Activated CD4-positive, alpha-beta memory T cell treated with anti-CD3 and anti-CD28 coated beads, Interleukin-2, amount 10 ng/mL, durations not matched to agents 7 days and 5 days (primary cell): ENCODE results near the gene GALNT1. TPM values are rescaled to one million over a fixed set of nuclear protein-coding genes. Genes with fewer than 3 reads are reported as not detected.

Experiments
- CTCF ChIA-PET: fragments of 350-600 bp; sonication (Branson Sonifier 250); formaldehyde crosslinking; loops from one replicate; lab custom pipeline; 2021; ENCODE audit warnings: antibody characterized with exemption, inconsistent platforms; lab: Charles Lee
- POLR2A ChIA-PET: fragments of 350-600 bp; sonication (Branson Sonifier 250); formaldehyde crosslinking; loops from one replicate; lab custom pipeline; 2021; ENCODE audit warnings: antibody characterized with exemption; lab: Charles Lee
- DNase-seq: peaks from one replicate; pipeline ENCODE4 v3.0.0-alpha.2; 2020
- H3K27ac Mint-ChIP-seq: one replicate; pipeline ENCODE4 v1.8.0; 2021; ENCODE audit warnings: mild to moderate bottlenecking, mixed read lengths
- H3K27me3 Mint-ChIP-seq: one replicate; pipeline ENCODE4 v1.8.0; 2021; ENCODE audit warnings: mixed read lengths
- H3K36me3 Mint-ChIP-seq: one replicate; pipeline ENCODE4 v1.8.0; 2021; ENCODE audit warnings: low read depth, mixed read lengths
- H3K4me1 Mint-ChIP-seq: one replicate; pipeline ENCODE4 v1.8.0; 2021; ENCODE audit warnings: mixed read lengths
- H3K4me3 Mint-ChIP-seq: one replicate; pipeline ENCODE4 v1.8.0; 2021; ENCODE audit warnings: mild to moderate bottlenecking, mixed read lengths
- H3K9me3 Mint-ChIP-seq: one replicate; pipeline ENCODE4 v1.8.0; 2021; ENCODE audit warnings: mixed read lengths
- total RNA-seq, 2 experiments: library from RNA; stranded (reverse); gene quantifications; one replicate each; pipeline ENCODE4 v1.2.3, GENCODE V29; 2021

Gene GALNT1
- total RNA-seq, 2 experiments from 2014 or later, result 44.0 to 47.3 TPM

GRCh38 chr18:35588122-35588521 is 6.6 kb downstream of the GALNT1 start:
- Mint-ChIP-seq H3K9me3 (peaks cover 13% of the 10 kb centered on the region), H3K4me1 (peaks cover 20% of the 10 kb centered on the region), H3K27ac (no peak overlapping the region), H3K36me3 (peaks cover 41% of the 10 kb centered on the region), H3K27me3 (peaks cover 2% of the 10 kb centered on the region), H3K4me3 (no peak overlapping the region)
- DNase-seq, result no peak
- ChIA-PET CTCF (no interaction called here), POLR2A (no interaction called here)

- H3K4me1 Mint-ChIP-seq, result peaks cover 13% of the 10 kb centered on the region
- DNase-seq, result no peak
- ChIA-PET POLR2A (no interaction called here), CTCF (interaction anchor here (0.7 kb wide), 1 partner anchor 34 kb away, joined by 3 read pairs; no protein-coding TSS in a partner anchor)
- H3K36me3 Mint-ChIP-seq, result peaks cover 36% of the 10 kb centered on the region
- no peak overlapping the region for H3K4me3 Mint-ChIP-seq
- no peaks in the 10 kb centered on the region for H3K27me3 Mint-ChIP-seq
- no peak overlapping the region for H3K27ac Mint-ChIP-seq
- peaks cover 13% of the 10 kb centered on the region for H3K9me3 Mint-ChIP-seq
Observed at GRCh38 chr18:35588995-35589394, 7.5 kb downstream of the GALNT1 start.

- H3K36me3 Mint-ChIP-seq, result peaks cover 33% of the 10 kb centered on the region
Observed at GRCh38 chr18:35589546-35589945, 8.0 kb downstream of the GALNT1 start.

GRCh38 chr18:35590935-35591334 is 9.4 kb downstream of the GALNT1 start:
- H3K36me3 Mint-ChIP-seq, result peaks cover 25% of the 10 kb centered on the region
- POLR2A ChIA-PET, result no interaction called here
- H3K4me1 Mint-ChIP-seq, result peaks cover 6% of the 10 kb centered on the region
- no peaks in the 10 kb centered on the region for H3K27me3 Mint-ChIP-seq
- no peak overlapping the region for H3K27ac Mint-ChIP-seq
- no peak overlapping the region for H3K4me3 Mint-ChIP-seq
- CTCF ChIA-PET, result no interaction called here
- no peak for DNase-seq
- peaks cover 11% of the 10 kb centered on the region for H3K9me3 Mint-ChIP-seq

More at GRCh38 chr18:35589546-35589945, 8.0 kb downstream of the GALNT1 start:
- ChIA-PET CTCF (interaction anchor here (0.7 kb wide), 1 partner anchor 34 kb away, joined by 3 read pairs; no protein-coding TSS in a partner anchor), POLR2A (no interaction called here)
- H3K4me3 Mint-ChIP-seq, result no peak overlapping the region
- no peaks in the 10 kb centered on the region for H3K27me3 Mint-ChIP-seq
- H3K9me3 Mint-ChIP-seq, result peaks cover 13% of the 10 kb centered on the region
- H3K27ac Mint-ChIP-seq, result no peak overlapping the region
- DNase-seq, result no peak
- H3K4me1 Mint-ChIP-seq, result peaks cover 10% of the 10 kb centered on the region

- ChIA-PET CTCF (no interaction called here), POLR2A (no interaction called here)
- DNase-seq, result no peak
- Mint-ChIP-seq H3K9me3 (peaks cover 11% of the 10 kb centered on the region), H3K27ac (no peak overlapping the region), H3K4me1 (peaks cover 6% of the 10 kb centered on the region), H3K36me3 (peaks cover 18% of the 10 kb centered on the region), H3K4me3 (no peak overlapping the region), H3K27me3 (no peaks in the 10 kb centered on the region)
Observed at GRCh38 chr18:35592298-35592697, 10.8 kb downstream of the GALNT1 start.

- Mint-ChIP-seq H3K27ac (no peak overlapping the region), H3K4me1 (no peaks in the 10 kb centered on the region), H3K27me3 (no peaks in the 10 kb centered on the region), H3K36me3 (peaks cover 10% of the 10 kb centered on the region), H3K4me3 (no peak overlapping the region), H3K9me3 (peaks cover 2% of the 10 kb centered on the region)
- ChIA-PET POLR2A (no interaction called here), CTCF (no interaction called here)
- DNase-seq, result no peak
Observed at GRCh38 chr18:35593859-35594258, 12.3 kb downstream of the GALNT1 start.

- Mint-ChIP-seq H3K36me3 (peaks cover 31% of the 10 kb centered on the region), H3K4me1 (no peaks in the 10 kb centered on the region), H3K27me3 (no peaks in the 10 kb centered on the region), H3K27ac (no peak overlapping the region), H3K9me3 (peaks cover 25% of the 10 kb centered on the region), H3K4me3 (no peak overlapping the region)
- DNase-seq, result no peak
- POLR2A ChIA-PET, result no interaction called here
- CTCF ChIA-PET, result no interaction called here
Observed at GRCh38 chr18:35597758-35598157, 16.2 kb downstream of the GALNT1 start.

GRCh38 chr18:35602193-35602820 is 20.8 kb downstream of the GALNT1 start:
- Mint-ChIP-seq H3K9me3 (peaks cover 25% of the 10 kb centered on the region), H3K36me3 (peaks cover 47% of the 10 kb centered on the region), H3K27me3 (no peaks in the 10 kb centered on the region), H3K4me3 (no peak overlapping the region), H3K4me1 (peaks cover 13% of the 10 kb centered on the region), H3K27ac (no peak overlapping the region)
- CTCF ChIA-PET, result no interaction called here
- POLR2A ChIA-PET, result no interaction called here
- DNase-seq, result no peak

- Mint-ChIP-seq H3K9me3 (peaks cover 25% of the 10 kb centered on the region), H3K4me1 (peaks cover 16% of the 10 kb centered on the region), H3K27me3 (no peaks in the 10 kb centered on the region), H3K27ac (no peak overlapping the region), H3K4me3 (no peak overlapping the region), H3K36me3 (peaks cover 47% of the 10 kb centered on the region)
- ChIA-PET POLR2A (no interaction called here), CTCF (no interaction called here)
- DNase-seq, result no peak
Observed at GRCh38 chr18:35603008-35603407, 21.5 kb downstream of the GALNT1 start.

- DNase-seq, result no peak
- Mint-ChIP-seq H3K9me3 (peaks cover 25% of the 10 kb centered on the region), H3K27ac (no peak overlapping the region), H3K4me1 (peaks cover 16% of the 10 kb centered on the region), H3K27me3 (no peaks in the 10 kb centered on the region), H3K36me3 (peaks cover 43% of the 10 kb centered on the region), H3K4me3 (no peak overlapping the region)
- CTCF ChIA-PET, result no interaction called here
- POLR2A ChIA-PET, result no interaction called here
Observed at GRCh38 chr18:35603528-35603927, 22.0 kb downstream of the GALNT1 start.

- Mint-ChIP-seq H3K4me3 (no peak overlapping the region), H3K9me3 (peaks cover 25% of the 10 kb centered on the region), H3K4me1 (peaks cover 16% of the 10 kb centered on the region), H3K36me3 (peaks cover 43% of the 10 kb centered on the region), H3K27ac (no peak overlapping the region), H3K27me3 (no peaks in the 10 kb centered on the region)
- no peak for DNase-seq
- CTCF ChIA-PET, result no interaction called here
- POLR2A ChIA-PET, result no interaction called here
Observed at GRCh38 chr18:35604369-35604768, 22.8 kb downstream of the GALNT1 start.

GRCh38 chr18:35605686-35606417 is 24.3 kb downstream of the GALNT1 start:
- Mint-ChIP-seq H3K27me3 (no peaks in the 10 kb centered on the region), H3K9me3 (peaks cover 15% of the 10 kb centered on the region), H3K36me3 (peaks cover 32% of the 10 kb centered on the region), H3K4me3 (no peak overlapping the region), H3K27ac (no peak overlapping the region), H3K4me1 (peaks cover 16% of the 10 kb centered on the region)
- POLR2A ChIA-PET, result interaction anchor here (0.9 kb wide), 2 partner anchors 10 to 24 kb away, joined by 3 read pairs; partner anchors contain the start of gene GALNT1
- CTCF ChIA-PET, result no interaction called here
- DNase-seq, result no peak

- ChIA-PET POLR2A (interaction anchor here (1.3 kb wide), 1 partner anchor 27 kb away, joined by 3 read pairs; no protein-coding TSS in a partner anchor), CTCF (no interaction called here)
- Mint-ChIP-seq H3K27ac (no peak overlapping the region), H3K4me1 (peaks cover 16% of the 10 kb centered on the region), H3K4me3 (no peak overlapping the region), H3K9me3 (no peaks in the 10 kb centered on the region), H3K27me3 (no peaks in the 10 kb centered on the region), H3K36me3 (peaks cover 7% of the 10 kb centered on the region)
- DNase-seq, result no peak
Observed at GRCh38 chr18:35609236-35609635, 27.7 kb downstream of the GALNT1 start.
